Prostate gland (tissue), 2 donors: ENCODE data around the gene EIF4G1. TPM values are rescaled to one million over a fixed set of nuclear protein-coding genes. Genes with fewer than 3 reads are reported as not detected.

ENCODE experiments used
- DNase-seq: peaks from one replicate; pipeline ENCODE4 v3.0.0-alpha.2; 2019; ENCODE audit warnings: low spot score
- H3K27ac ChIP-seq, 2 donors: fragments of 200-600 bp; sonication (generic); 2 replicates each; pipeline ENCODE4 v1.5.1; 2017 to 2019
- H3K27me3 ChIP-seq: fragments of 200-600 bp; sonication (generic); replicated peaks from 2 replicates; pipeline ENCODE4 v1.5.1; 2019; ENCODE audit not compliant: insufficient read depth
- H3K36me3 ChIP-seq, 2 donors: fragments of 200-600 bp; sonication (generic); 1 replicate in 1 of 2; 2 replicates in 1 of 2; pipeline versions ENCODE4 v1.5.1 to v1.8.1; 2017 to 2019
- H3K4me1 ChIP-seq: fragments of 200-600 bp; sonication (generic); replicated peaks from 2 replicates; pipeline ENCODE4 v1.5.1; 2019
- H3K4me3 ChIP-seq, 2 donors: fragments of 200-600 bp; sonication (generic); 2 replicates each; pipeline ENCODE4 v1.5.1; 2017 to 2019
- H3K9me3 ChIP-seq: fragments of 200-600 bp; sonication (generic); 2 replicates; pipeline ENCODE4 v1.5.1; 2017
- CTCF ChIP-seq, 4 experiments: fragments of 200-600 bp in 2 of 4; fragments of 450-650 bp in 2 of 4; sonication (generic) in 2 of 4; IDR thresholded peaks; 1 replicate in 3 of 4; 2 replicates in 1 of 4; pipeline ENCODE4 v1.5.1; 2016 to 2019; ENCODE audit warnings: antibody characterized with exemption in 4 of 4, mild to moderate bottlenecking in 2 of 4, moderate library complexity in 2 of 4
- POLR2A ChIP-seq: fragments of 450-650 bp; IDR thresholded peaks from one replicate; pipeline ENCODE4 v1.6.1; 2016; ENCODE audit warnings: antibody characterized with exemption, mild to moderate bottlenecking
- POLR2AphosphoS5 ChIP-seq: sonication (generic); formaldehyde crosslinking; IDR thresholded peaks from one replicate; pipeline ENCODE4 v1.6.1; 2017; ENCODE audit warnings: antibody characterized with exemption
- WGBS: methylation state at CpG from one replicate; pipeline ENCODE4 v1.1.5; 2018; 5-methylcytosine and 5-hydroxymethylcytosine counted together
- intact Hi-C: fragments of 100-400 bp; cut with DNase I; formaldehyde crosslinking; loops from one replicate; pipeline ENCODE4 v1.14.2; 2022
- total RNA-seq, 2 donors: library from RNA; depleted of rRNA; stranded (reverse); fragments of >200 nt; gene quantifications; one replicate each; pipeline ENCODE4 v1.1.0, GENCODE V29; 2016

Gene EIF4G1
- total RNA-seq, 2 donors from 2014 or later = 331 to 370 TPM

GRCh38 chr3:184299488-184300377 is 14.7 kb upstream of the EIF4G1 start:
- no peak for DNase-seq
- peak overlapping the region; percentile 54 to 89 for H3K4me3 ChIP-seq
- intact Hi-C loops = loop anchor here (2.0 to 5.0 kb wide), 3 partner anchors 15 to 127 kb away; partner anchors contain the start of genes AP2M1, CLCN2, EIF4G1 and POLR2H
- peaks cover 5% of the 10 kb centered on the region for H3K4me1 ChIP-seq
- H3K27me3 ChIP-seq = no peaks in the 10 kb centered on the region
- H3K36me3 ChIP-seq = peaks cover 11 to 21% of the 10 kb centered on the region in 2 donors
- peak overlapping the region; percentile 48 to 78 for H3K27ac ChIP-seq
- TF ChIP-seq CTCF (IDR thresholded peaks at IDR 0.05) (no peak), POLR2A (no peak), POLR2AphosphoS5 (no peak)
- 17% methylated on average over 27 of the region's 29 CpGs for WGBS
- H3K9me3 ChIP-seq = no peaks in the 10 kb centered on the region

GRCh38 chr3:184300378-184300720 is 14.1 kb upstream of the EIF4G1 start:
- peaks cover 5% of the 10 kb centered on the region for H3K4me1 ChIP-seq
- WGBS = 83% methylated on average over 3 of the region's 3 CpGs
- H3K27ac ChIP-seq = no peak overlapping the region
- intact Hi-C loops = no loop called here
- no peaks in the 10 kb centered on the region for H3K27me3 ChIP-seq
- no peak for DNase-seq
- TF ChIP-seq CTCF (IDR thresholded peaks at IDR 0.05) (no peak), POLR2AphosphoS5 (no peak), POLR2A (no peak)
- H3K36me3 ChIP-seq = peaks cover 11 to 21% of the 10 kb centered on the region in 2 donors
- no peaks in the 10 kb centered on the region for H3K9me3 ChIP-seq
- H3K4me3 ChIP-seq = no peak overlapping the region

- H3K27ac ChIP-seq = no peak overlapping the region
- no peak overlapping the region for H3K4me3 ChIP-seq
- 73% methylated on average over 1 of the region's 1 CpG for WGBS
- DNase-seq = no peak
- TF ChIP-seq CTCF (IDR thresholded peaks at IDR 0.05) (peak in 3 of 4 experiments; percentile 24 to 28 (median 28)), POLR2AphosphoS5 (no peak)
- intact Hi-C loops = no loop called here
- H3K9me3 ChIP-seq = no peaks in the 10 kb centered on the region
- no peaks in the 10 kb centered on the region for H3K27me3 ChIP-seq
- peaks cover 11 to 47% of the 10 kb centered on the region in 2 donors for H3K36me3 ChIP-seq
- no peaks in the 10 kb centered on the region for H3K4me1 ChIP-seq
These were observed 8.8 kb upstream of the EIF4G1 start for GRCh38 chr3:184305577-184305976.

GRCh38 chr3:184306341-184306972 is 7.9 kb upstream of the EIF4G1 start:
- H3K4me1 ChIP-seq = no peaks in the 10 kb centered on the region
- intact Hi-C loops = no loop called here

More at GRCh38 chr3:184306341-184306972, 7.9 kb upstream of the EIF4G1 start:
- no peak for TF ChIP-seq CTCF (IDR thresholded peaks at IDR 0.05)
- TF ChIP-seq POLR2A = no peak
- TF ChIP-seq POLR2AphosphoS5 = no peak
- DNase-seq = no peak
- Histone ChIP-seq H3K27me3 (no peaks in the 10 kb centered on the region), H3K27ac (no peak overlapping the region), H3K9me3 (no peaks in the 10 kb centered on the region), H3K4me3 (no peak overlapping the region), H3K36me3 (peaks cover 11 to 47% of the 10 kb centered on the region in 2 donors)
- WGBS = 93% methylated on average over 4 of the region's 4 CpGs
